HepG2 (cell line): ENCODE data around the gene IQCE. TPM values are rescaled to one million over a fixed set of nuclear protein-coding genes. Genes with fewer than 3 reads are reported as not detected.
A peak's percentile ranks its signal among the peaks of the same experiment; 100 is the strongest.

Source experiments
- ARID4A ChIP-seq: sonication (generic); formaldehyde crosslinking; IDR thresholded peaks from 2 replicates; pipeline ENCODE4 v1.5.0; 2020; ENCODE audit warnings: mild to moderate bottlenecking, missing genetic modification reagents, borderline replicate concordance
- BHLHE40 ChIP-seq: IDR thresholded peaks from 2 replicates; pipeline ENCODE4 v1.6.1; 2011; ENCODE audit warnings: low read length, improper control_type of control experiment
- DNMT3B ChIP-seq: conservative IDR thresholded peaks from 2 replicates; pipeline ENCODE4 v1.6.1; 2016; ENCODE audit warnings: missing biosample characterization, control low read depth
- HIVEP1 ChIP-seq: sonication (generic); formaldehyde crosslinking; IDR thresholded peaks from 2 replicates; pipeline ENCODE4 v1.4.0; 2020; ENCODE audit warnings: mild to moderate bottlenecking, missing genetic modification reagents
- JARID2 ChIP-seq: sonication (generic); formaldehyde crosslinking; IDR thresholded peaks from 2 replicates; pipeline ENCODE4 v1.8.1; 2023; ENCODE audit warnings: missing genetic modification reagents, inconsistent platforms; ENCODE audit not compliant: insufficient replicate concordance
- MTA1 ChIP-seq: sonication (generic); formaldehyde crosslinking; IDR thresholded peaks from 2 replicates; pipeline ENCODE4 v1.4.0; 2020; ENCODE audit warnings: missing genetic modification reagents, mild to moderate bottlenecking, borderline replicate concordance
- MXD4 ChIP-seq: IDR thresholded peaks from 2 replicates; pipeline ENCODE4 v1.6.1; 2016; ENCODE audit warnings: mild to moderate bottlenecking, missing biosample characterization, missing genetic modification reagents
- PCBP2 ChIP-seq: fragments of 200-400 bp; formaldehyde crosslinking; optimal IDR thresholded peaks from 2 replicates; pipeline ENCODE3; 2018; ENCODE audit warnings: low read length, low read depth; ENCODE audit not compliant: poor library complexity, severe bottlenecking
- SALL1 ChIP-seq: sonication (generic); formaldehyde crosslinking; IDR thresholded peaks from 2 replicates; pipeline ENCODE4 v1.8.0; 2022; ENCODE audit warnings: mild to moderate bottlenecking, missing genetic modification reagents
- SIX4 ChIP-seq: sonication (generic); formaldehyde crosslinking; IDR thresholded peaks from 2 replicates; pipeline ENCODE4 v1.4.0; 2020; ENCODE audit warnings: missing genetic modification reagents
- TAF1 ChIP-seq: sonication (generic); formaldehyde crosslinking; IDR thresholded peaks from 2 replicates; pipeline ENCODE4 v1.4.0; 2020; ENCODE audit warnings: missing genetic modification reagents
- ZNF678 ChIP-seq: sonication (generic); formaldehyde crosslinking; IDR thresholded peaks from 2 replicates; pipeline ENCODE4 v1.4.0; 2020; ENCODE audit warnings: mild to moderate bottlenecking, missing genetic modification reagents
- polyA plus RNA-seq, 8 experiments: library from polyadenylated mRNA; depleted of rRNA in 3 of 8; stranded (reverse) in 7 of 8; unstranded in 1 of 8; fragments of >200 nt; fragmentation: Illumina TruSeq in 4 of 8; extraction: Trizol in 4 of 8; gene quantifications; 2 replicates each; pipeline versions ENCODE4 v1.2.1 to v1.2.3, GENCODE V29; 2011 to 2016; ENCODE audit warnings: low read depth in 4 of 8, missing spikeins in 1 of 8, mixed read lengths in 1 of 8; ENCODE audit not compliant: insufficient read depth in 1 of 8
- total RNA-seq, 5 experiments: library from RNA; depleted of rRNA; stranded (reverse); fragments of >200 nt; fragmentation: Illumina TruSeq; extraction: Trizol; gene quantifications; 2 replicates each; pipeline ENCODE4 v1.2.3, GENCODE V29; 2016; ENCODE audit warnings: low read depth in 1 of 5
- TF ChIP-seq, protein P1 (sequence below): fragments of 450-650 bp; IDR thresholded peaks from 2 replicates; pipeline ENCODE4 v1.6.1; 2017
- TF ChIP-seq, protein P2 (sequence below): sonication (generic); formaldehyde crosslinking; IDR thresholded peaks from 2 replicates; pipeline ENCODE4 v1.8.0; 2022; ENCODE audit warnings: mild to moderate bottlenecking, missing genetic modification reagents, moderate library complexity
- TF ChIP-seq, protein P3 (sequence below): sonication (generic); formaldehyde crosslinking; IDR thresholded peaks from 2 replicates; pipeline ENCODE4 v1.8.1; 2022; ENCODE audit warnings: low read depth, mild to moderate bottlenecking, missing genetic modification reagents
- TF ChIP-seq, protein P4 (sequence below): sonication (generic); formaldehyde crosslinking; IDR thresholded peaks from 2 replicates; pipeline ENCODE4 v1.9.0; 2022; ENCODE audit warnings: low read depth, missing genetic modification reagents

IQCE gene
- total and polyA plus RNA-seq, 2 of the 13 experiments (the other 11 are each of a cell fraction or from before 2014, with no cell fraction given), result 1.5 to 2.5 TPM

- TF ChIP-seq, protein P1, sequence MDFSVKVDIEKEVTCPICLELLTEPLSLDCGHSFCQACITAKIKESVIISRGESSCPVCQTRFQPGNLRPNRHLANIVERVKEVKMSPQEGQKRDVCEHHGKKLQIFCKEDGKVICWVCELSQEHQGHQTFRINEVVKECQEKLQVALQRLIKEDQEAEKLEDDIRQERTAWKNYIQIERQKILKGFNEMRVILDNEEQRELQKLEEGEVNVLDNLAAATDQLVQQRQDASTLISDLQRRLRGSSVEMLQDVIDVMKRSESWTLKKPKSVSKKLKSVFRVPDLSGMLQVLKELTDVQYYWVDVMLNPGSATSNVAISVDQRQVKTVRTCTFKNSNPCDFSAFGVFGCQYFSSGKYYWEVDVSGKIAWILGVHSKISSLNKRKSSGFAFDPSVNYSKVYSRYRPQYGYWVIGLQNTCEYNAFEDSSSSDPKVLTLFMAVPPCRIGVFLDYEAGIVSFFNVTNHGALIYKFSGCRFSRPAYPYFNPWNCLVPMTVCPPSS, result no peak
- TF ChIP-seq, protein P2, sequence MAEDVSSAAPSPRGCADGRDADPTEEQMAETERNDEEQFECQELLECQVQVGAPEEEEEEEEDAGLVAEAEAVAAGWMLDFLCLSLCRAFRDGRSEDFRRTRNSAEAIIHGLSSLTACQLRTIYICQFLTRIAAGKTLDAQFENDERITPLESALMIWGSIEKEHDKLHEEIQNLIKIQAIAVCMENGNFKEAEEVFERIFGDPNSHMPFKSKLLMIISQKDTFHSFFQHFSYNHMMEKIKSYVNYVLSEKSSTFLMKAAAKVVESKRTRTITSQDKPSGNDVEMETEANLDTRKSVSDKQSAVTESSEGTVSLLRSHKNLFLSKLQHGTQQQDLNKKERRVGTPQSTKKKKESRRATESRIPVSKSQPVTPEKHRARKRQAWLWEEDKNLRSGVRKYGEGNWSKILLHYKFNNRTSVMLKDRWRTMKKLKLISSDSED, result no peak
- no peak for TF ChIP-seq BHLHE40
- TF ChIP-seq ARID4A (CRISPR knock-in tag), result peak; percentile 61; the same call in 1 of the 2 replicates
- TF ChIP-seq JARID2, result no peak
- 0 out of 2 replicates have a peak, but pooled peaks have one; percentile 32 for TF ChIP-seq MXD4 (CRISPR knock-in tag)
- peak; percentile 32; the same call in 1 of the 2 replicates for TF ChIP-seq TAF1
- TF ChIP-seq, protein P3, sequence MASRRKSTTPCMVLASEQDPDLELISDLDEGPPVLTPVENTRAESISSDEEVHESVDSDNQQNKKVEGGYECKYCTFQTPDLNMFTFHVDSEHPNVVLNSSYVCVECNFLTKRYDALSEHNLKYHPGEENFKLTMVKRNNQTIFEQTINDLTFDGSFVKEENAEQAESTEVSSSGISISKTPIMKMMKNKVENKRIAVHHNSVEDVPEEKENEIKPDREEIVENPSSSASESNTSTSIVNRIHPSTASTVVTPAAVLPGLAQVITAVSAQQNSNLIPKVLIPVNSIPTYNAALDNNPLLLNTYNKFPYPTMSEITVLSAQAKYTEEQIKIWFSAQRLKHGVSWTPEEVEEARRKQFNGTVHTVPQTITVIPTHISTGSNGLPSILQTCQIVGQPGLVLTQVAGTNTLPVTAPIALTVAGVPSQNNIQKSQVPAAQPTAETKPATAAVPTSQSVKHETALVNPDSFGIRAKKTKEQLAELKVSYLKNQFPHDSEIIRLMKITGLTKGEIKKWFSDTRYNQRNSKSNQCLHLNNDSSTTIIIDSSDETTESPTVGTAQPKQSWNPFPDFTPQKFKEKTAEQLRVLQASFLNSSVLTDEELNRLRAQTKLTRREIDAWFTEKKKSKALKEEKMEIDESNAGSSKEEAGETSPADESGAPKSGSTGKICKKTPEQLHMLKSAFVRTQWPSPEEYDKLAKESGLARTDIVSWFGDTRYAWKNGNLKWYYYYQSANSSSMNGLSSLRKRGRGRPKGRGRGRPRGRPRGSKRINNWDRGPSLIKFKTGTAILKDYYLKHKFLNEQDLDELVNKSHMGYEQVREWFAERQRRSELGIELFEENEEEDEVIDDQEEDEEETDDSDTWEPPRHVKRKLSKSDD (CRISPR knock-in tag), result 0 out of 2 replicates have a peak, but pooled peaks have one; percentile 44
- TF ChIP-seq HIVEP1, result peak; percentile 43; the same call in 1 of the 2 replicates
- 0 out of 2 replicates have a peak, but pooled peaks have one; percentile 27 for TF ChIP-seq SALL1 (CRISPR knock-in tag)
- TF ChIP-seq ZNF678 (CRISPR knock-in tag), result no peak
- TF ChIP-seq PCBP2, result no peak
- TF ChIP-seq, protein P4, sequence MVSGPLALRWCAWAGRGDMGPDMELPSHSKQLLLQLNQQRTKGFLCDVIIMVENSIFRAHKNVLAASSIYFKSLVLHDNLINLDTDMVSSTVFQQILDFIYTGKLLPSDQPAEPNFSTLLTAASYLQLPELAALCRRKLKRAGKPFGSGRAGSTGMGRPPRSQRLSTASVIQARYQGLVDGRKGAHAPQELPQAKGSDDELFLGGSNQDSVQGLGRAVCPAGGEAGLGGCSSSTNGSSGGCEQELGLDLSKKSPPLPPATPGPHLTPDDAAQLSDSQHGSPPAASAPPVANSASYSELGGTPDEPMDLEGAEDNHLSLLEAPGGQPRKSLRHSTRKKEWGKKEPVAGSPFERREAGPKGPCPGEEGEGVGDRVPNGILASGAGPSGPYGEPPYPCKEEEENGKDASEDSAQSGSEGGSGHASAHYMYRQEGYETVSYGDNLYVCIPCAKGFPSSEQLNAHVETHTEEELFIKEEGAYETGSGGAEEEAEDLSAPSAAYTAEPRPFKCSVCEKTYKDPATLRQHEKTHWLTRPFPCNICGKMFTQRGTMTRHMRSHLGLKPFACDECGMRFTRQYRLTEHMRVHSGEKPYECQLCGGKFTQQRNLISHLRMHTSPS (CRISPR knock-in tag), result peak; percentile 70; the same call in 1 of the 2 replicates
- peak; percentile 68; the same call in 1 of the 2 replicates for TF ChIP-seq MTA1 (CRISPR knock-in tag)
- no peak for TF ChIP-seq DNMT3B (CRISPR knock-in tag)
- TF ChIP-seq SIX4 (CRISPR knock-in tag), result no peak
Measured at GRCh38 chr7:2641406-2642393, 82.9 kb downstream of the IQCE start (continued).
